ENCODE measurements around the gene RNF151. TPM values are rescaled to one million over a fixed set of nuclear protein-coding genes. Genes with fewer than 3 reads are reported as not detected.

Gene RNF151
- total and polyA plus RNA-seq, 2 donors (not counting 1 experiment from before 2014, with no cell fraction given): 0.13 to 0.76 TPM

DNA sequence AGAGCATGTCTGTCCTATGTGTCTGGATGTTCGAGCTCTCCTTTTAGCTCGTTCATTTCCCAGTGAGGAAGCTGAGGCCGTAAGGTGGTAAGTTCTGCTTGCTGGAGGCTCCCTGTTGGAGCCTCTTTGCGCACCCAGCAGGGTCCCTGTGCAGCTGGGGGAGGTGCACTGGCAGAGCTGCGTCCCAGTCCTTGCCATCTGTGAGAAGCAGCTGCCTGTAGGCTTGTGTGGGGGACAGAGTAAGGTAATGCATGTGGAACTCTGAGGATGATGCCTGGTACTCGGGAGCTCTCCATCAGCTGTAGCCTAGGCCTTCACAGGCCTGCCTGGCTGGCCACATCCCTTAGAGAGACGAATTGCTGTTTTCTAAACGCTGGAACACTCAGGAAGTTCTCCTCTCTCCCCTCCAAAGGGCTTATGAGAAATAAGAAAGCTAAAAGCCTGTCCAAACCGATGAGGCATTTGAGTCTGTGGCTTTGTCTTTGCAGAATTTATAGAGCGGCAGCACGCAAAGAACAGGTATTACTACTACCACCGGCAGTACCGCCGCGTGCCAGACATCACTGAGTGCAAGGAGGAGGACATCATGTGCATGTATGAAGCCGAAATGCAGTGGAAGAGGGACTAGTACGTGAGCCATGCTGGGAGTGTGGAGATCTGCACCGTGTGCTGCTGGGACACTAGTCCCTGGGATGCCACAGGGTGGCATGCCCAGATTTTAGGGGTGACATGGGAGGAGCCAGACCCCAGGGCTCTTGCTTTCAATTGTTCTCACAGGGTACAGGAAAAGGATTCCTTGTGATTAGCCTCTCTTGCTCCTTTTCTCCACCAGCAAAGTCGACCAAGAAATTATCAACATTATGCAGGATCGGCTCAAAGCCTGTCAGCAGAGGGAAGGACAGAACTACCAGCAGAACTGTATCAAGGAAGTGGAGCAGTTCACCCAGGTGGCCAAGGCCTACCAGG lies 5.7 kb upstream of the RNF151 start:
- no peak for ATAC-seq (ENCODE audit: low read depth)
- Histone ChIP-seq H3K79me2 (ENCODE audit: control insufficient read depth, insufficient read depth, low read length) (peaks cover 35% of the 10 kb centered on the region), H3K4me1 (ENCODE audit: control insufficient read depth in 2 of 2, insufficient read depth in 2 of 2, low read length in 2 of 2) (peaks cover 31 to 55% of the 10 kb centered on the region in 2 donors), H3K9ac (ENCODE audit: low read length) (peak overlapping the region; percentile 88), H3K27ac (ENCODE audit: low read length in 2 of 2) (peak overlapping the region; percentile 18 to 43), H4K20me1 (ENCODE audit: control insufficient read depth, insufficient read depth, low read length, poor library complexity, severe bottlenecking) (peaks cover 23% of the 10 kb centered on the region), H2AFZ (ENCODE audit: insufficient read depth, low read depth, low read length, poor library complexity, severe bottlenecking) (no peak overlapping the region), H3K9me3 (ENCODE audit: control extremely low read depth in 1 of 3, control insufficient read depth in 2 of 3, insufficient read depth in 1 of 3, low read length in 2 of 3) (no peaks in the 10 kb centered on the region), H3K4me3 (ENCODE audit: control extremely low read depth in 1 of 5, extremely low read depth in 1 of 5, insufficient read depth in 1 of 5, low read depth in 2 of 5, low read length in 4 of 5) (peak overlapping the region in 1 of 5 experiments; percentile 86), H3K27me3 (replicated peaks in 1 of 4; ENCODE audit: control extremely low read depth in 1 of 4, control insufficient read depth in 3 of 4, insufficient read depth in 4 of 4, low read length in 3 of 4) (no peaks in the 10 kb centered on the region), H3K4me2 (replicated peaks; ENCODE audit: low read depth, low read length, poor library complexity, severe bottlenecking) (peak overlapping the region; percentile 83), H3K36me3 (replicated peaks in 1 of 2; ENCODE audit: control extremely low read depth in 1 of 2, control insufficient read depth in 1 of 2, extremely low read depth in 1 of 2, insufficient read depth in 2 of 2, low read length in 1 of 2) (peaks cover 0 to 29% of the 10 kb centered on the region in 2 experiments)
- POLR2A ChIA-PET: interaction anchor here (0.6 to 2.5 kb wide), 5 partner anchors 11 to 528 kb away, joined by 3 to 10 read pairs (median 3); partner anchors contain the start of genes MSRB1, TBL3 and TRAF7
- CTCF ChIA-PET: interaction anchor here (1.4 to 2.2 kb wide), 2 partner anchors 180 to 192 kb away, joined by 4 to 5 read pairs; no protein-coding TSS in a partner anchor
- 49% methylated on average over 19 of the region's 20 CpGs for WGBS (ENCODE audit: insufficient coverage)
- Mint-ChIP-seq H3K27ac (peak overlapping the region; percentile 89), H3K4me3 (peak overlapping the region; percentile 89), H3K9me3 (ENCODE audit: insufficient read depth) (no peaks in the 10 kb centered on the region), H3K4me1 (peaks cover 46% of the 10 kb centered on the region), H3K27me3 (peaks cover 3% of the 10 kb centered on the region)
- no peak for TF ChIP-seq EZH2 (IDR thresholded peaks at IDR 0.05; ENCODE audit: borderline replicate concordance, insufficient read depth, low read depth, low read length, poor library complexity, severe bottlenecking)
- TF ChIP-seq, protein P1, sequence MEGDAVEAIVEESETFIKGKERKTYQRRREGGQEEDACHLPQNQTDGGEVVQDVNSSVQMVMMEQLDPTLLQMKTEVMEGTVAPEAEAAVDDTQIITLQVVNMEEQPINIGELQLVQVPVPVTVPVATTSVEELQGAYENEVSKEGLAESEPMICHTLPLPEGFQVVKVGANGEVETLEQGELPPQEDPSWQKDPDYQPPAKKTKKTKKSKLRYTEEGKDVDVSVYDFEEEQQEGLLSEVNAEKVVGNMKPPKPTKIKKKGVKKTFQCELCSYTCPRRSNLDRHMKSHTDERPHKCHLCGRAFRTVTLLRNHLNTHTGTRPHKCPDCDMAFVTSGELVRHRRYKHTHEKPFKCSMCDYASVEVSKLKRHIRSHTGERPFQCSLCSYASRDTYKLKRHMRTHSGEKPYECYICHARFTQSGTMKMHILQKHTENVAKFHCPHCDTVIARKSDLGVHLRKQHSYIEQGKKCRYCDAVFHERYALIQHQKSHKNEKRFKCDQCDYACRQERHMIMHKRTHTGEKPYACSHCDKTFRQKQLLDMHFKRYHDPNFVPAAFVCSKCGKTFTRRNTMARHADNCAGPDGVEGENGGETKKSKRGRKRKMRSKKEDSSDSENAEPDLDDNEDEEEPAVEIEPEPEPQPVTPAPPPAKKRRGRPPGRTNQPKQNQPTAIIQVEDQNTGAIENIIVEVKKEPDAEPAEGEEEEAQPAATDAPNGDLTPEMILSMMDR (IDR thresholded peaks at IDR 0.05): no peak
- peak; percentile 53 for DNase-seq
- intact Hi-C loops (cut with micrococcal nuclease): no loop called here

DNA sequence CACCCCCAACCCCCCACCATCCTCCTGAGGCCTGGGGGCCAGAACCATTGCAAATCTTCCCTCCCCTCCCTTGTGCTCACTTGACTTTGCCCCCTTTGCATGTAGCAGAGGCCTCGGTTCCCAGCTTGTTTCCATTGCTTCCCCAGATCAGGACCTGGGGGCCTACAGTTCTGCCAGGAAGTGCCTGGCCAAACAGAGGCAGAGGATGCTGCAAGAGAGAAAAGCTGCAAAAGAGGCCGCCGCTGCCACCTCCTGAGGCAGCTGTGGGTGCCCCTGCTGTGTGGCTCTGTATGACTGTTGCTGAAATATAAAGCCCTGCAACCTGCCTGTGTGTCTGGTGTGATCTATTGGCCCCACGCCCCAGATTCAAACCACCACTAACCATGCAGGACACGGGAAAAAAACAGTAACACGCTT lies 5.0 kb upstream of the RNF151 start:
- H3K36me3 ChIP-seq (replicated peaks in 1 of 2; ENCODE audit: control extremely low read depth in 1 of 2, control insufficient read depth in 1 of 2, extremely low read depth in 1 of 2, insufficient read depth in 2 of 2, low read length in 1 of 2): peaks cover 0 to 29% of the 10 kb centered on the region in 2 experiments
- peaks cover 36% of the 10 kb centered on the region for H3K79me2 ChIP-seq (ENCODE audit: control insufficient read depth, insufficient read depth, low read length)
- ChIA-PET CTCF (no interaction called here), POLR2A (no interaction called here)
- H3K9me3 ChIP-seq (ENCODE audit: control extremely low read depth in 1 of 3, control insufficient read depth in 2 of 3, insufficient read depth in 1 of 3, low read length in 2 of 3): no peaks in the 10 kb centered on the region
- H3K4me3 ChIP-seq (ENCODE audit: control extremely low read depth in 1 of 5, extremely low read depth in 1 of 5, insufficient read depth in 1 of 5, low read depth in 2 of 5, low read length in 4 of 5): no peak overlapping the region
- H3K4me2 ChIP-seq (replicated peaks; ENCODE audit: low read depth, low read length, poor library complexity, severe bottlenecking): no peak overlapping the region
- 61% methylated on average over 3 of the region's 6 CpGs for WGBS (ENCODE audit: insufficient coverage)
- TF ChIP-seq, protein P1 (IDR thresholded peaks at IDR 0.05): no peak
- no peak for TF ChIP-seq EZH2 (IDR thresholded peaks at IDR 0.05; ENCODE audit: borderline replicate concordance, insufficient read depth, low read depth, low read length, poor library complexity, severe bottlenecking)
- no peak overlapping the region for H3K27ac ChIP-seq (ENCODE audit: low read length in 2 of 2)
- intact Hi-C loops (cut with micrococcal nuclease): no loop called here
- H3K9me3 Mint-ChIP-seq (ENCODE audit: insufficient read depth): no peaks in the 10 kb centered on the region
- H3K9ac ChIP-seq (ENCODE audit: low read length): no peak overlapping the region
- no peak for ATAC-seq (ENCODE audit: low read depth)
- DNase-seq: no peak
- H4K20me1 ChIP-seq (ENCODE audit: control insufficient read depth, insufficient read depth, low read length, poor library complexity, severe bottlenecking): peaks cover 23% of the 10 kb centered on the region
- peaks cover 31 to 58% of the 10 kb centered on the region in 2 donors for H3K4me1 ChIP-seq (ENCODE audit: control insufficient read depth in 2 of 2, insufficient read depth in 2 of 2, low read length in 2 of 2)
- no peak overlapping the region for H2AFZ ChIP-seq (ENCODE audit: insufficient read depth, low read depth, low read length, poor library complexity, severe bottlenecking)
- H3K27me3 ChIP-seq (replicated peaks in 1 of 4; ENCODE audit: control extremely low read depth in 1 of 4, control insufficient read depth in 3 of 4, insufficient read depth in 4 of 4, low read length in 3 of 4): no peaks in the 10 kb centered on the region
- peaks cover 46% of the 10 kb centered on the region for H3K4me1 Mint-ChIP-seq
- peak overlapping the region; percentile 19 for H3K4me3 Mint-ChIP-seq
- peaks cover 3% of the 10 kb centered on the region for H3K27me3 Mint-ChIP-seq
- H3K27ac Mint-ChIP-seq: peak overlapping the region; percentile 76

Data from B cell (primary cell).